ENCODE results near the gene KCNC3. TPM values are rescaled to one million over a fixed set of nuclear protein-coding genes. Genes with fewer than 3 reads are reported as not detected.

KCNC3 gene
- total and polyA plus RNA-seq, 2 experiments from 2014 or later = 1.3 to 3.4 TPM

DNA sequence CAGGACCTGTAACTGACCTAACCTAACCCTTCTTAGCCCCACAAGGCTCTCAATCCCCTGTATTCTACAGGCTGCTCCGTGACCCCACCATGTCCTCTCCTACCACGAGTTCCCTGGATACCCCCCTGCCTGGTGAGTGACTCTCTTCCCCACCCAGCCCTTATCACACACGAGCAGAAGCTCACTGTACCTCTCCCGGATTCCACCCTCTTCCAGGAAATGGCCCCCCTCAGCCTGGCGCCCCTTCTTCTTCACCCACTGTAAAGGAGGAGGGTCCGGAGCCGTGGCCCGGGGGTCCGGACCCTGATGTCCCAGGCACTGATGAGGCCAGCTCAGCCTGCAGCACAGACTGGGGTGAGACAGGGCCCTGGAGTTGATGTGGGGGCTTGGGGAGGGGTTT lies 48.3 kb upstream of the KCNC3 start:
- Histone ChIP-seq H2AFZ (no peak overlapping the region), H3K4me2 (no peak overlapping the region), H3F3A (replicated peaks; ENCODE audit: low read depth) (0 out of 2 replicates have a peak, but pooled peaks cover 9% of the 10 kb centered on the region), H3K4me3 (0 out of 2 replicates have a peak overlapping the region, but pooled peaks have one; percentile 16), H3K27ac (ENCODE audit: low read depth) (no peak overlapping the region), H3K4me1 (ENCODE audit: insufficient read depth) (0 out of 2 replicates have a peak, but pooled peaks cover 3% of the 10 kb centered on the region), H4K20me1 (replicated peaks; ENCODE audit: insufficient read depth) (peaks cover 4% of the 10 kb centered on the region), H3K79me2 (replicated peaks; ENCODE audit: insufficient read depth) (no peaks in the 10 kb centered on the region), H3K27me3 (ENCODE audit: insufficient read depth) (no peaks in the 10 kb centered on the region), H3K9me2 (ENCODE audit: insufficient read depth) (no peaks in the 10 kb centered on the region), H3K36me3 (ENCODE audit: insufficient read depth) (peaks cover 9% of the 10 kb centered on the region; the same call in 1 of the 2 replicates)
- Mint-ChIP-seq H3K27me3 (ENCODE audit: insufficient read depth, low read depth, poor library complexity) (peaks cover 16% of the 10 kb centered on the region), H3K36me3 (ENCODE audit: low read depth) (peaks cover 37% of the 10 kb centered on the region), H3K9me3 (peaks cover 2% of the 10 kb centered on the region; the same call in 1 of the 3 replicates), H3K4me3 (peak overlapping the region; percentile 99), H3K27ac (0 out of 2 replicates have a peak overlapping the region, but pooled peaks have one; percentile 71), H3K4me1 (peaks cover 2% of the 10 kb centered on the region; the same call in 1 of the 3 replicates)
- DNase-seq (ENCODE audit: low spot score) (no peak), ATAC-seq (no peak)
- TF ChIP-seq NANOG (IDR thresholded peaks at IDR 0.05; ENCODE audit: borderline replicate concordance) (no peak), EZH2 (IDR thresholded peaks at IDR 0.05; ENCODE audit: low read depth, unreplicated experiment) (no peak), EZH2phosphoT487 (IDR thresholded peaks at IDR 0.05; ENCODE audit: unreplicated experiment) (no peak), STAT1 (IDR thresholded peaks at IDR 0.05; ENCODE audit: unreplicated experiment) (no peak), ZNF114 (CRISPR knock-in tag; IDR thresholded peaks at IDR 0.05) (no peak), JUNB (IDR thresholded peaks at IDR 0.05; ENCODE audit: unreplicated experiment) (no peak), ZNF331 (CRISPR knock-in tag; IDR thresholded peaks at IDR 0.05; ENCODE audit: low read depth) (no peak), POLR2AphosphoS5 (IDR thresholded peaks at IDR 0.05; ENCODE audit: low read depth) (no peak), CREB1 (CRISPR knock-in tag; IDR thresholded peaks at IDR 0.05; ENCODE audit: low read depth) (no peak)
- TF ChIP-seq, protein P1, sequence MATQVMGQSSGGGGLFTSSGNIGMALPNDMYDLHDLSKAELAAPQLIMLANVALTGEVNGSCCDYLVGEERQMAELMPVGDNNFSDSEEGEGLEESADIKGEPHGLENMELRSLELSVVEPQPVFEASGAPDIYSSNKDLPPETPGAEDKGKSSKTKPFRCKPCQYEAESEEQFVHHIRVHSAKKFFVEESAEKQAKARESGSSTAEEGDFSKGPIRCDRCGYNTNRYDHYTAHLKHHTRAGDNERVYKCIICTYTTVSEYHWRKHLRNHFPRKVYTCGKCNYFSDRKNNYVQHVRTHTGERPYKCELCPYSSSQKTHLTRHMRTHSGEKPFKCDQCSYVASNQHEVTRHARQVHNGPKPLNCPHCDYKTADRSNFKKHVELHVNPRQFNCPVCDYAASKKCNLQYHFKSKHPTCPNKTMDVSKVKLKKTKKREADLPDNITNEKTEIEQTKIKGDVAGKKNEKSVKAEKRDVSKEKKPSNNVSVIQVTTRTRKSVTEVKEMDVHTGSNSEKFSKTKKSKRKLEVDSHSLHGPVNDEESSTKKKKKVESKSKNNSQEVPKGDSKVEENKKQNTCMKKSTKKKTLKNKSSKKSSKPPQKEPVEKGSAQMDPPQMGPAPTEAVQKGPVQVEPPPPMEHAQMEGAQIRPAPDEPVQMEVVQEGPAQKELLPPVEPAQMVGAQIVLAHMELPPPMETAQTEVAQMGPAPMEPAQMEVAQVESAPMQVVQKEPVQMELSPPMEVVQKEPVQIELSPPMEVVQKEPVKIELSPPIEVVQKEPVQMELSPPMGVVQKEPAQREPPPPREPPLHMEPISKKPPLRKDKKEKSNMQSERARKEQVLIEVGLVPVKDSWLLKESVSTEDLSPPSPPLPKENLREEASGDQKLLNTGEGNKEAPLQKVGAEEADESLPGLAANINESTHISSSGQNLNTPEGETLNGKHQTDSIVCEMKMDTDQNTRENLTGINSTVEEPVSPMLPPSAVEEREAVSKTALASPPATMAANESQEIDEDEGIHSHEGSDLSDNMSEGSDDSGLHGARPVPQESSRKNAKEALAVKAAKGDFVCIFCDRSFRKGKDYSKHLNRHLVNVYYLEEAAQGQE (IDR thresholded peaks at IDR 0.05; ENCODE audit: unreplicated experiment) = no peak
- TF ChIP-seq, protein P2, sequence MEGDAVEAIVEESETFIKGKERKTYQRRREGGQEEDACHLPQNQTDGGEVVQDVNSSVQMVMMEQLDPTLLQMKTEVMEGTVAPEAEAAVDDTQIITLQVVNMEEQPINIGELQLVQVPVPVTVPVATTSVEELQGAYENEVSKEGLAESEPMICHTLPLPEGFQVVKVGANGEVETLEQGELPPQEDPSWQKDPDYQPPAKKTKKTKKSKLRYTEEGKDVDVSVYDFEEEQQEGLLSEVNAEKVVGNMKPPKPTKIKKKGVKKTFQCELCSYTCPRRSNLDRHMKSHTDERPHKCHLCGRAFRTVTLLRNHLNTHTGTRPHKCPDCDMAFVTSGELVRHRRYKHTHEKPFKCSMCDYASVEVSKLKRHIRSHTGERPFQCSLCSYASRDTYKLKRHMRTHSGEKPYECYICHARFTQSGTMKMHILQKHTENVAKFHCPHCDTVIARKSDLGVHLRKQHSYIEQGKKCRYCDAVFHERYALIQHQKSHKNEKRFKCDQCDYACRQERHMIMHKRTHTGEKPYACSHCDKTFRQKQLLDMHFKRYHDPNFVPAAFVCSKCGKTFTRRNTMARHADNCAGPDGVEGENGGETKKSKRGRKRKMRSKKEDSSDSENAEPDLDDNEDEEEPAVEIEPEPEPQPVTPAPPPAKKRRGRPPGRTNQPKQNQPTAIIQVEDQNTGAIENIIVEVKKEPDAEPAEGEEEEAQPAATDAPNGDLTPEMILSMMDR (conservative IDR thresholded peaks at IDR 0.05; ENCODE audit: low read depth in 2 of 2) = no peak
- TF ChIP-seq, protein P3, sequence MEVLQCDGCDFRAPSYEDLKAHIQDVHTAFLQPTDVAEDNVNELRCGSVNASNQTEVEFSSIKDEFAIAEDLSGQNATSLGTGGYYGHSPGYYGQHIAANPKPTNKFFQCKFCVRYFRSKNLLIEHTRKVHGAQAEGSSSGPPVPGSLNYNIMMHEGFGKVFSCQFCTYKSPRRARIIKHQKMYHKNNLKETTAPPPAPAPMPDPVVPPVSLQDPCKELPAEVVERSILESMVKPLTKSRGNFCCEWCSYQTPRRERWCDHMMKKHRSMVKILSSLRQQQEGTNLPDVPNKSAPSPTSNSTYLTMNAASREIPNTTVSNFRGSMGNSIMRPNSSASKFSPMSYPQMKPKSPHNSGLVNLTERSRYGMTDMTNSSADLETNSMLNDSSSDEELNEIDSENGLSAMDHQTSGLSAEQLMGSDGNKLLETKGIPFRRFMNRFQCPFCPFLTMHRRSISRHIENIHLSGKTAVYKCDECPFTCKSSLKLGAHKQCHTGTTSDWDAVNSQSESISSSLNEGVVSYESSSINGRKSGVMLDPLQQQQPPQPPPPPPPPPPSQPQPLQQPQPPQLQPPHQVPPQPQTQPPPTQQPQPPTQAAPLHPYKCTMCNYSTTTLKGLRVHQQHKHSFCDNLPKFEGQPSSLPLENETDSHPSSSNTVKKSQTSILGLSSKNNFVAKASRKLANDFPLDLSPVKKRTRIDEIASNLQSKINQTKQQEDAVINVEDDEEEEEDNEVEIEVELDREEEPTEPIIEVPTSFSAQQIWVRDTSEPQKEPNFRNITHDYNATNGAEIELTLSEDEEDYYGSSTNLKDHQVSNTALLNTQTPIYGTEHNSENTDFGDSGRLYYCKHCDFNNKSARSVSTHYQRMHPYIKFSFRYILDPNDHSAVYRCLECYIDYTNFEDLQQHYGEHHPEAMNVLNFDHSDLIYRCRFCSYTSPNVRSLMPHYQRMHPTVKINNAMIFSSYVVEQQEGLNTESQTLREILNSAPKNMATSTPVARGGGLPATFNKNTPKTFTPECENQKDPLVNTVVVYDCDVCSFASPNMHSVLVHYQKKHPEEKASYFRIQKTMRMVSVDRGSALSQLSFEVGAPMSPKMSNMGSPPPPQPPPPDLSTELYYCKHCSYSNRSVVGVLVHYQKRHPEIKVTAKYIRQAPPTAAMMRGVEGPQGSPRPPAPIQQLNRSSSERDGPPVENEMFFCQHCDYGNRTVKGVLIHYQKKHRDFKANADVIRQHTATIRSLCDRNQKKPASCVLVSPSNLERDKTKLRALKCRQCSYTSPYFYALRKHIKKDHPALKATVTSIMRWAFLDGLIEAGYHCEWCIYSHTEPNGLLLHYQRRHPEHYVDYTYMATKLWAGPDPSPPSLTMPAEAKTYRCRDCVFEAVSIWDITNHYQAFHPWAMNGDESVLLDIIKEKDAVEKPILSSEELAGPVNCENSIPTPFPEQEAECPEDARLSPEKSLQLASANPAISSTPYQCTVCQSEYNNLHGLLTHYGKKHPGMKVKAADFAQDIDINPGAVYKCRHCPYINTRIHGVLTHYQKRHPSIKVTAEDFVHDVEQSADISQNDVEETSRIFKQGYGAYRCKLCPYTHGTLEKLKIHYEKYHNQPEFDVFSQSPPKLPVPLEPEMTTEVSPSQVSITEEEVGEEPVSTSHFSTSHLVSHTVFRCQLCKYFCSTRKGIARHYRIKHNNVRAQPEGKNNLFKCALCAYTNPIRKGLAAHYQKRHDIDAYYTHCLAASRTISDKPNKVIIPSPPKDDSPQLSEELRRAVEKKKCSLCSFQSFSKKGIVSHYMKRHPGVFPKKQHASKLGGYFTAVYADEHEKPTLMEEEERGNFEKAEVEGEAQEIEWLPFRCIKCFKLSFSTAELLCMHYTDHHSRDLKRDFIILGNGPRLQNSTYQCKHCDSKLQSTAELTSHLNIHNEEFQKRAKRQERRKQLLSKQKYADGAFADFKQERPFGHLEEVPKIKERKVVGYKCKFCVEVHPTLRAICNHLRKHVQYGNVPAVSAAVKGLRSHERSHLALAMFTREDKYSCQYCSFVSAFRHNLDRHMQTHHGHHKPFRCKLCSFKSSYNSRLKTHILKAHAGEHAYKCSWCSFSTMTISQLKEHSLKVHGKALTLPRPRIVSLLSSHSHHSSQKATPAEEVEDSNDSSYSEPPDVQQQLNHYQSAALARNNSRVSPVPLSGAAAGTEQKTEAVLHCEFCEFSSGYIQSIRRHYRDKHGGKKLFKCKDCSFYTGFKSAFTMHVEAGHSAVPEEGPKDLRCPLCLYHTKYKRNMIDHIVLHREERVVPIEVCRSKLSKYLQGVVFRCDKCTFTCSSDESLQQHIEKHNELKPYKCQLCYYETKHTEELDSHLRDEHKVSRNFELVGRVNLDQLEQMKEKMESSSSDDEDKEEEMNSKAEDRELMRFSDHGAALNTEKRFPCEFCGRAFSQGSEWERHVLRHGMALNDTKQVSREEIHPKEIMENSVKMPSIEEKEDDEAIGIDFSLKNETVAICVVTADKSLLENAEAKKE (CRISPR knock-in tag; IDR thresholded peaks at IDR 0.05) = no peak
- TF ChIP-seq, protein P4, sequence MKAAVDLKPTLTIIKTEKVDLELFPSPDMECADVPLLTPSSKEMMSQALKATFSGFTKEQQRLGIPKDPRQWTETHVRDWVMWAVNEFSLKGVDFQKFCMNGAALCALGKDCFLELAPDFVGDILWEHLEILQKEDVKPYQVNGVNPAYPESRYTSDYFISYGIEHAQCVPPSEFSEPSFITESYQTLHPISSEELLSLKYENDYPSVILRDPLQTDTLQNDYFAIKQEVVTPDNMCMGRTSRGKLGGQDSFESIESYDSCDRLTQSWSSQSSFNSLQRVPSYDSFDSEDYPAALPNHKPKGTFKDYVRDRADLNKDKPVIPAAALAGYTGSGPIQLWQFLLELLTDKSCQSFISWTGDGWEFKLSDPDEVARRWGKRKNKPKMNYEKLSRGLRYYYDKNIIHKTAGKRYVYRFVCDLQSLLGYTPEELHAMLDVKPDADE (IDR thresholded peaks at IDR 0.05) = no peak
